ENCODE results near the gene ANKS4B. TPM values are rescaled to one million over a fixed set of nuclear protein-coding genes. Genes with fewer than 3 reads are reported as not detected.

Gene ANKS4B
- total RNA-seq, 6 experiments from 2014 or later: not detected

GRCh38 chr16:21218153-21218552 lies 15.3 kb upstream of the ANKS4B start:
- peaks cover 35% of the 10 kb centered on the region for H3K27me3 Mint-ChIP-seq (ENCODE audit: insufficient read depth)
- H3K4me1 Mint-ChIP-seq (ENCODE audit: low read depth): no peaks in the 10 kb centered on the region; the same call in 1 of the 2 replicates
- H3K9me3 Mint-ChIP-seq: no peaks in the 10 kb centered on the region
- H3K4me3 Mint-ChIP-seq: no peak overlapping the region
- DNase-seq: no peak
- no peaks in the 10 kb centered on the region for H3K36me3 Mint-ChIP-seq (ENCODE audit: low read depth)
- no peak for TF ChIP-seq CTCF (IDR thresholded peaks at IDR 0.05)
- H3K27ac Mint-ChIP-seq: no peak overlapping the region

GRCh38 chr16:21219551-21219950 lies 13.9 kb upstream of the ANKS4B start:
- Mint-ChIP-seq H3K27ac (no peak overlapping the region), H3K4me3 (no peak overlapping the region)

GRCh38 chr16:21222495-21223337 lies 10.8 kb upstream of the ANKS4B start:
- no peak for DNase-seq
- Mint-ChIP-seq H3K4me1 (ENCODE audit: low read depth) (no peaks in the 10 kb centered on the region; the same call in 1 of the 2 replicates), H3K4me3 (no peak overlapping the region), H3K36me3 (ENCODE audit: low read depth) (no peaks in the 10 kb centered on the region), H3K9me3 (no peaks in the 10 kb centered on the region), H3K27me3 (ENCODE audit: insufficient read depth) (peaks cover 50% of the 10 kb centered on the region), H3K27ac (no peak overlapping the region)
- TF ChIP-seq CTCF (IDR thresholded peaks at IDR 0.05): no peak

More at GRCh38 chr16:21219551-21219950, 13.9 kb upstream of the ANKS4B start:
- DNase-seq: no peak
- peaks cover 36% of the 10 kb centered on the region for H3K27me3 Mint-ChIP-seq (ENCODE audit: insufficient read depth)
- H3K9me3 Mint-ChIP-seq: no peaks in the 10 kb centered on the region
- H3K36me3 Mint-ChIP-seq (ENCODE audit: low read depth): no peaks in the 10 kb centered on the region
- no peak for TF ChIP-seq CTCF (IDR thresholded peaks at IDR 0.05)
- no peaks in the 10 kb centered on the region; the same call in 1 of the 2 replicates for H3K4me1 Mint-ChIP-seq (ENCODE audit: low read depth)

- no peak for DNase-seq
- H3K9me3 Mint-ChIP-seq: no peaks in the 10 kb centered on the region
- no peak overlapping the region for H3K27ac Mint-ChIP-seq
- no peaks in the 10 kb centered on the region; the same call in 1 of the 2 replicates for H3K4me1 Mint-ChIP-seq (ENCODE audit: low read depth)
- no peak overlapping the region for H3K4me3 Mint-ChIP-seq
- H3K36me3 Mint-ChIP-seq (ENCODE audit: low read depth): no peaks in the 10 kb centered on the region
- no peak for TF ChIP-seq CTCF (IDR thresholded peaks at IDR 0.05)
- peaks cover 56% of the 10 kb centered on the region for H3K27me3 Mint-ChIP-seq (ENCODE audit: insufficient read depth)
Observed at GRCh38 chr16:21223787-21224186, 9.7 kb upstream of the ANKS4B start.

- no peak for TF ChIP-seq CTCF (IDR thresholded peaks at IDR 0.05)
- H3K4me1 Mint-ChIP-seq (ENCODE audit: low read depth): no peaks in the 10 kb centered on the region; the same call in 1 of the 2 replicates
- no peak overlapping the region for H3K4me3 Mint-ChIP-seq
- H3K27ac Mint-ChIP-seq: no peak overlapping the region
- H3K9me3 Mint-ChIP-seq: no peaks in the 10 kb centered on the region
- no peaks in the 10 kb centered on the region for H3K36me3 Mint-ChIP-seq (ENCODE audit: low read depth)
- DNase-seq: no peak
- peaks cover 60% of the 10 kb centered on the region for H3K27me3 Mint-ChIP-seq (ENCODE audit: insufficient read depth)
Observed at GRCh38 chr16:21224800-21225199, 8.7 kb upstream of the ANKS4B start.

Data from HFFc6 (cell line).